HCT116 (cell line): ENCODE data around the gene SLC3A2. TPM values are rescaled to one million over a fixed set of nuclear protein-coding genes. Genes with fewer than 3 reads are reported as not detected.

Experiments used
- ATAC-seq: fragments of 200-7000 bp; cut with Tn5 transposase; 2 replicates; pipeline ENCODE4 v1.9.1; 2020; ENCODE audit warnings: mild to moderate bottlenecking, moderate library complexity
- BruUV-seq: library from RNA; stranded (reverse); fragments of 400-500 nt; replicated peaks from 2 replicates; lab custom pipeline; 2021; lab: Mats Ljungman, UMichigan
- CTCF ChIA-PET: fragments of 300-600 bp; sonication (Branson Sonifier 250); formaldehyde crosslinking; loops from one replicate; lab custom pipeline; 2021; ENCODE audit warnings: antibody characterized with exemption; lab: Charles Lee
- POLR2A ChIA-PET: fragments of 300-600, 350-600 bp; sonication (Branson Sonifier 250); formaldehyde crosslinking; loops from one replicate; lab custom pipeline; 2021; ENCODE audit warnings: antibody characterized with exemption; lab: Charles Lee
- RAD21 ChIA-PET, 2 experiments: fragments of 300-600 bp; sonication (Branson Sonifier 250); formaldehyde crosslinking; loops; one replicate each; lab custom pipeline; 2023; ENCODE audit warnings: low total read pairs in 2 of 2; ENCODE audit not compliant: uncharacterized antibody in 2 of 2, unreplicated experiment in 2 of 2, low non-redundant PET in 1 of 2; lab: Charles Lee
- DNase-seq: peaks from one replicate; pipeline ENCODE4 v3.0.0-alpha.2; 2010; ENCODE audit warnings: low read depth, low spot score
- H2AFZ ChIP-seq: fragments of 200-600 bp; shearing (Covaris generic), sonication (generic); 2 replicates; pipeline ENCODE4 v1.6.1; 2017; ENCODE audit warnings: low read depth, mixed run types, mixed read lengths, antibody characterized with exemption, low read length; ENCODE audit not compliant: poor library complexity, severe bottlenecking
- H3K27ac ChIP-seq: 2 replicates; pipeline ENCODE4 v1.5.1; 2012; ENCODE audit warnings: low read depth, low read length
- H3K27me3 ChIP-seq: fragments of 200-600 bp; sonication (generic); 2 replicates; pipeline ENCODE4 v1.6.1; 2016; ENCODE audit warnings: mixed run types, low read length, mixed read lengths; ENCODE audit not compliant: insufficient read depth
- H3K36me3 ChIP-seq, 2 experiments: fragments of 200-500 bp in 1 of 2; fragments of 200-600 bp in 1 of 2; sonication (Bioruptor generic) in 1 of 2; sonication (generic) in 1 of 2; 2 replicates each; pipeline versions ENCODE4 v1.5.1 to v1.6.1; 2014 to 2016; ENCODE audit warnings: low read length in 2 of 2, inconsistent platforms in 1 of 2, mixed read lengths in 1 of 2, mixed run types in 1 of 2; ENCODE audit not compliant: insufficient read depth in 2 of 2, control insufficient read depth in 1 of 2
- H3K4me1 ChIP-seq, 2 experiments: fragments of 200-600 bp in 1 of 2; sonication (generic) in 1 of 2; 2 replicates each; pipeline versions ENCODE4 v1.5.1 to v1.6.1; 2012 to 2017; ENCODE audit warnings: low read length in 2 of 2, inconsistent platforms in 1 of 2, mild to moderate bottlenecking in 1 of 2, mixed read lengths in 1 of 2, mixed run types in 1 of 2, moderate library complexity in 1 of 2; ENCODE audit not compliant: insufficient read depth in 2 of 2, control insufficient read depth in 1 of 2
- H3K4me2 ChIP-seq: fragments of 200-600 bp; sonication (generic); 2 replicates; pipeline ENCODE4 v1.6.1; 2017; ENCODE audit warnings: mixed run types, low read length, mixed read lengths
- H3K4me3 ChIP-seq, 2 experiments: fragments of 200-600 bp in 1 of 2; sonication (generic) in 1 of 2; replicated peaks in 1 of 2; 2 replicates each; pipeline ENCODE4 v1.5.1; 2011 to 2016; ENCODE audit warnings: low read length in 2 of 2, control low read depth in 1 of 2, low read depth in 1 of 2, mild to moderate bottlenecking in 1 of 2, mixed read lengths in 1 of 2, mixed run types in 1 of 2
- H3K79me2 ChIP-seq: fragments of 200-600 bp; sonication (generic); 2 replicates; pipeline ENCODE4 v1.6.1; 2017; ENCODE audit warnings: mild to moderate bottlenecking, mixed run types, low read length, moderate library complexity, mixed read lengths; ENCODE audit not compliant: insufficient read depth
- H3K9ac ChIP-seq: fragments of 200-600 bp; sonication (generic); 2 replicates; pipeline ENCODE4 v1.6.1; 2016; ENCODE audit warnings: low read length, mixed read lengths
- H3K9me2 ChIP-seq: fragments of 200-600 bp; sonication (generic), shearing (Covaris generic); 2 replicates; pipeline ENCODE4 v1.6.1; 2017; ENCODE audit warnings: mixed run types, mild to moderate bottlenecking, moderate library complexity; ENCODE audit not compliant: insufficient read depth
- H3K9me3 ChIP-seq, 2 experiments: fragments of 200-500 bp in 1 of 2; fragments of 200-600 bp in 1 of 2; sonication (Bioruptor generic) in 1 of 2; sonication (generic) in 1 of 2; 2 replicates each; pipeline ENCODE4 v1.6.1; 2014 to 2017; ENCODE audit warnings: low read length in 2 of 2, mixed read lengths in 2 of 2, inconsistent platforms in 1 of 2, low read depth in 1 of 2, mild to moderate bottlenecking in 1 of 2, mixed run types in 1 of 2, moderate library complexity in 1 of 2; ENCODE audit not compliant: control insufficient read depth in 1 of 2, insufficient read depth in 1 of 2
- H4K20me1 ChIP-seq: fragments of 200-600 bp; sonication (generic), shearing (Covaris generic); 2 replicates; pipeline ENCODE4 v1.6.1; 2017; ENCODE audit warnings: mixed run types, mild to moderate bottlenecking, moderate library complexity; ENCODE audit not compliant: insufficient read depth
- CBX3 ChIP-seq: IDR thresholded peaks from 2 replicates; pipeline ENCODE4 v1.6.1; 2012; ENCODE audit warnings: low read depth
- CEBPB ChIP-seq: IDR thresholded peaks from 2 replicates; pipeline ENCODE4 v1.6.1; 2012; ENCODE audit warnings: low read depth
- EGR1 ChIP-seq: IDR thresholded peaks from 2 replicates; pipeline ENCODE4 v1.6.1; 2012; ENCODE audit warnings: low read depth
- ELF1 ChIP-seq: IDR thresholded peaks from 2 replicates; pipeline ENCODE4 v1.6.1; 2012; ENCODE audit warnings: low read depth, borderline replicate concordance
- EZH2 ChIP-seq: fragments of 200-600 bp; sonication (generic); IDR thresholded peaks from 2 replicates; pipeline ENCODE4 v1.6.1; 2017; ENCODE audit warnings: antibody characterized with exemption, mixed run types
- EZH2phosphoT487 ChIP-seq: fragments of 200-600 bp; IDR thresholded peaks from 2 replicates; pipeline ENCODE4 v1.6.1; 2018; ENCODE audit warnings: antibody characterized with exemption, borderline replicate concordance
- POLR2A ChIP-seq: IDR thresholded peaks from 2 replicates; pipeline ENCODE4 v1.7.0; 2011; ENCODE audit warnings: borderline replicate concordance; ENCODE audit not compliant: insufficient read depth, insufficient read length; ENCODE audit errors: extremely low read depth
- POLR2AphosphoS5 ChIP-seq: IDR thresholded peaks from 2 replicates; pipeline ENCODE4 v1.6.1; 2011; ENCODE audit warnings: mild to moderate bottlenecking, low read depth, low read length, moderate library complexity
- SRF ChIP-seq: IDR thresholded peaks from 2 replicates; pipeline ENCODE4 v1.6.1; 2012; ENCODE audit warnings: low read depth
- TCF7L2 ChIP-seq: IDR thresholded peaks from 2 replicates; pipeline ENCODE4 v1.7.0; 2011; ENCODE audit warnings: borderline replicate concordance, inconsistent platforms; ENCODE audit not compliant: insufficient read depth, insufficient read length; ENCODE audit errors: extremely low read depth
- ZFX ChIP-seq: fragments of 450-650 bp; IDR thresholded peaks from 2 replicates; pipeline ENCODE4 v1.6.1; 2017
- ZNF274 ChIP-seq: fragments of 200-500 bp; sonication (Bioruptor generic); IDR thresholded peaks from 2 replicates; pipeline ENCODE4 v1.6.1; 2014; ENCODE audit warnings: mild to moderate bottlenecking, low read depth, low read length, inconsistent platforms
- intact Hi-C: fragments of 100-400 bp; cut with micrococcal nuclease; formaldehyde crosslinking; loops from 2 replicates; pipeline ENCODE4 v1.10.0; 2022
- total RNA-seq: library from RNA; stranded (reverse); gene quantifications from one replicate; pipeline ENCODE4 v1.2.1, GENCODE V29; 2021; ENCODE audit not compliant: unreplicated experiment
- TF ChIP-seq, protein P1 (sequence below): IDR thresholded peaks from 2 replicates; pipeline ENCODE4 v1.6.1; 2012
- TF ChIP-seq, protein P2 (sequence below): IDR thresholded peaks from 2 replicates; pipeline ENCODE4 v1.6.1; 2011; ENCODE audit warnings: mild to moderate bottlenecking, low read length, moderate library complexity; ENCODE audit not compliant: insufficient replicate concordance; ENCODE audit errors: extremely low read depth
- TF ChIP-seq, protein P3 (sequence below): IDR thresholded peaks from 2 replicates; pipeline ENCODE4 v1.6.1; 2012
- TF ChIP-seq, protein P4 (sequence below): IDR thresholded peaks from 2 replicates; pipeline ENCODE4 v1.6.1; 2012; ENCODE audit warnings: low read depth

Gene SLC3A2
- total RNA-seq, 1 experiment from 2014 or later = 418 TPM

DNA sequence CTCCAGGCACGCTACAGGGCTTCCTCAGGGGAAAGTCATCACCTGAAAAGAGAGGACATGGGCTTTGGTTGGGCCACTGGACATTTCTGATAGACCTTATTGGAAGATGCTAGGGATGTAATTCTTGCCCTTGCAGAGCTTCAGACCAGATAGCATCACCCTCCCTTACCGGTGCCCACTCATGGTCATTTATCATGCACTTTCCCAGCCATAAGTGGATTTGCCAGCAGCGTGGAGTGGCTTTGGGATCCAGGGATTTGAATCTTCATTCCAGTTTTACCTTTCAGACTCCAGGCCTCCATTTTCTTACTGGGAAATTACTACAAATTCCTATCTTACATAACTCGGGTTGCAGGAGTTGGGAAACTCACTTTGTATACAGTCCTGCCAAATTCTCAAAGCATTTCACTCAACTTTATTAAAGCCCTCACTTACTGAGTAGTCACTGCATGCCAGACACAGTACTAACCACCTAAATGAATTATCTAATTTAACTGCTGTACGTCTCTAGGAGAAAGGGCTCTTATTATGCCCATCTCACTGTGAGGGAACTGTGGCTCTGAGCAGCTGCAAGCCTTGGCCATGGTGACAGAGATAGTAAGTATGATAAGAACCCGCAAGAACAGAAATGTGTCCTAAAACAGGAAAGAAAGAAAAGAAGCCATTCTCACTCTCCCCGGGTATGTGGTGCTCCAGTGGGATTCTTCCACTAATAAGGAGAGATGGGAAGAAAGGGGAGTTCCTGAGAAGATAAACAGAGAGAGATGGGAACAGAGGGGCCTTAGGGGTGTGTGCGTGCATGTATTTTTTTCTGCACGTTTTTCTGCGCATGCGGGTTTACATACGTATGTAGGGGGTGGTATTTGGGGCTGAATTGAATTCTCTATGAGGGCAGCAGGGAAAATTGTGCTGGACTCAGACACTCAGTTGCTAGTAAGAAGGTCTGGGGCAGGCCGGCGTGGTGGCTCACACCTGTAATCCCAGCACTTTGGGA, 30.7 kb downstream of the SLC3A2 start:
- H3K79me2 ChIP-seq = no peaks in the 10 kb centered on the region
- no peak for ATAC-seq
- no peak overlapping the region for H3K4me2 ChIP-seq
- ChIA-PET CTCF (interaction anchor here (12.2 kb wide), 1 partner anchor 110 kb away, joined by 285 read pairs; no protein-coding TSS in a partner anchor), POLR2A (no interaction called here), RAD21 (interaction anchor here in 1 of 2 experiments (1.4 kb wide), 1 partner anchor 113 kb away, joined by 4 read pairs; no protein-coding TSS in a partner anchor)
- DNase-seq = no peak
- H3K4me3 ChIP-seq = no peak overlapping the region
- no peaks in the 10 kb centered on the region for H3K9me2 ChIP-seq
- H3K9ac ChIP-seq = no peak overlapping the region
- H3K36me3 ChIP-seq = no peaks in the 10 kb centered on the region
- H3K4me1 ChIP-seq = peaks cover 9 to 13% of the 10 kb centered on the region in 2 experiments; a peak in 3 of 4 replicates
- no peaks in the 10 kb centered on the region for H4K20me1 ChIP-seq
- no peaks in the 10 kb centered on the region for H3K9me3 ChIP-seq
- no peak for TF ChIP-seq CBX3
- TF ChIP-seq, protein P1, sequence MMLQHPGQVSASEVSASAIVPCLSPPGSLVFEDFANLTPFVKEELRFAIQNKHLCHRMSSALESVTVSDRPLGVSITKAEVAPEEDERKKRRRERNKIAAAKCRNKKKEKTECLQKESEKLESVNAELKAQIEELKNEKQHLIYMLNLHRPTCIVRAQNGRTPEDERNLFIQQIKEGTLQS = no peak
- no peak for TF ChIP-seq ZNF274
- TF ChIP-seq EZH2 = no peak
- TF ChIP-seq, protein P2, sequence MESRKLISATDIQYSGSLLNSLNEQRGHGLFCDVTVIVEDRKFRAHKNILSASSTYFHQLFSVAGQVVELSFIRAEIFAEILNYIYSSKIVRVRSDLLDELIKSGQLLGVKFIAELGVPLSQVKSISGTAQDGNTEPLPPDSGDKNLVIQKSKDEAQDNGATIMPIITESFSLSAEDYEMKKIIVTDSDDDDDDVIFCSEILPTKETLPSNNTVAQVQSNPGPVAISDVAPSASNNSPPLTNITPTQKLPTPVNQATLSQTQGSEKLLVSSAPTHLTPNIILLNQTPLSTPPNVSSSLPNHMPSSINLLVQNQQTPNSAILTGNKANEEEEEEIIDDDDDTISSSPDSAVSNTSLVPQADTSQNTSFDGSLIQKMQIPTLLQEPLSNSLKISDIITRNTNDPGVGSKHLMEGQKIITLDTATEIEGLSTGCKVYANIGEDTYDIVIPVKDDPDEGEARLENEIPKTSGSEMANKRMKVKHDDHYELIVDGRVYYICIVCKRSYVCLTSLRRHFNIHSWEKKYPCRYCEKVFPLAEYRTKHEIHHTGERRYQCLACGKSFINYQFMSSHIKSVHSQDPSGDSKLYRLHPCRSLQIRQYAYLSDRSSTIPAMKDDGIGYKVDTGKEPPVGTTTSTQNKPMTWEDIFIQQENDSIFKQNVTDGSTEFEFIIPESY = no peak
- no peak for TF ChIP-seq CEBPB
- no peak for TF ChIP-seq POLR2AphosphoS5
- TF ChIP-seq ZFX = no peak
- TF ChIP-seq, protein P3, sequence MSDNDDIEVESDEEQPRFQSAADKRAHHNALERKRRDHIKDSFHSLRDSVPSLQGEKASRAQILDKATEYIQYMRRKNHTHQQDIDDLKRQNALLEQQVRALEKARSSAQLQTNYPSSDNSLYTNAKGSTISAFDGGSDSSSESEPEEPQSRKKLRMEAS = no peak
- no peak for TF ChIP-seq EZH2phosphoT487
- TF ChIP-seq, protein P4, sequence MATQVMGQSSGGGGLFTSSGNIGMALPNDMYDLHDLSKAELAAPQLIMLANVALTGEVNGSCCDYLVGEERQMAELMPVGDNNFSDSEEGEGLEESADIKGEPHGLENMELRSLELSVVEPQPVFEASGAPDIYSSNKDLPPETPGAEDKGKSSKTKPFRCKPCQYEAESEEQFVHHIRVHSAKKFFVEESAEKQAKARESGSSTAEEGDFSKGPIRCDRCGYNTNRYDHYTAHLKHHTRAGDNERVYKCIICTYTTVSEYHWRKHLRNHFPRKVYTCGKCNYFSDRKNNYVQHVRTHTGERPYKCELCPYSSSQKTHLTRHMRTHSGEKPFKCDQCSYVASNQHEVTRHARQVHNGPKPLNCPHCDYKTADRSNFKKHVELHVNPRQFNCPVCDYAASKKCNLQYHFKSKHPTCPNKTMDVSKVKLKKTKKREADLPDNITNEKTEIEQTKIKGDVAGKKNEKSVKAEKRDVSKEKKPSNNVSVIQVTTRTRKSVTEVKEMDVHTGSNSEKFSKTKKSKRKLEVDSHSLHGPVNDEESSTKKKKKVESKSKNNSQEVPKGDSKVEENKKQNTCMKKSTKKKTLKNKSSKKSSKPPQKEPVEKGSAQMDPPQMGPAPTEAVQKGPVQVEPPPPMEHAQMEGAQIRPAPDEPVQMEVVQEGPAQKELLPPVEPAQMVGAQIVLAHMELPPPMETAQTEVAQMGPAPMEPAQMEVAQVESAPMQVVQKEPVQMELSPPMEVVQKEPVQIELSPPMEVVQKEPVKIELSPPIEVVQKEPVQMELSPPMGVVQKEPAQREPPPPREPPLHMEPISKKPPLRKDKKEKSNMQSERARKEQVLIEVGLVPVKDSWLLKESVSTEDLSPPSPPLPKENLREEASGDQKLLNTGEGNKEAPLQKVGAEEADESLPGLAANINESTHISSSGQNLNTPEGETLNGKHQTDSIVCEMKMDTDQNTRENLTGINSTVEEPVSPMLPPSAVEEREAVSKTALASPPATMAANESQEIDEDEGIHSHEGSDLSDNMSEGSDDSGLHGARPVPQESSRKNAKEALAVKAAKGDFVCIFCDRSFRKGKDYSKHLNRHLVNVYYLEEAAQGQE = no peak
- TF ChIP-seq EGR1 = no peak
- no peak for TF ChIP-seq POLR2A
- TF ChIP-seq ELF1 = no peak
- no peak for TF ChIP-seq SRF
- TF ChIP-seq TCF7L2 = no peak
- no peaks in the 10 kb centered on the region for H3K27me3 ChIP-seq
- BruUV-seq = no TSS peak
- H2AFZ ChIP-seq = no peak overlapping the region
- intact Hi-C loops = no loop called here
- no peak overlapping the region for H3K27ac ChIP-seq
